ENCODE results near the gene FRMD5. TPM values are rescaled to one million over a fixed set of nuclear protein-coding genes. Genes with fewer than 3 reads are reported as not detected.

Gene FRMD5
- total RNA-seq, 1 donor from 2014 or later = 0.49 TPM

DNA sequence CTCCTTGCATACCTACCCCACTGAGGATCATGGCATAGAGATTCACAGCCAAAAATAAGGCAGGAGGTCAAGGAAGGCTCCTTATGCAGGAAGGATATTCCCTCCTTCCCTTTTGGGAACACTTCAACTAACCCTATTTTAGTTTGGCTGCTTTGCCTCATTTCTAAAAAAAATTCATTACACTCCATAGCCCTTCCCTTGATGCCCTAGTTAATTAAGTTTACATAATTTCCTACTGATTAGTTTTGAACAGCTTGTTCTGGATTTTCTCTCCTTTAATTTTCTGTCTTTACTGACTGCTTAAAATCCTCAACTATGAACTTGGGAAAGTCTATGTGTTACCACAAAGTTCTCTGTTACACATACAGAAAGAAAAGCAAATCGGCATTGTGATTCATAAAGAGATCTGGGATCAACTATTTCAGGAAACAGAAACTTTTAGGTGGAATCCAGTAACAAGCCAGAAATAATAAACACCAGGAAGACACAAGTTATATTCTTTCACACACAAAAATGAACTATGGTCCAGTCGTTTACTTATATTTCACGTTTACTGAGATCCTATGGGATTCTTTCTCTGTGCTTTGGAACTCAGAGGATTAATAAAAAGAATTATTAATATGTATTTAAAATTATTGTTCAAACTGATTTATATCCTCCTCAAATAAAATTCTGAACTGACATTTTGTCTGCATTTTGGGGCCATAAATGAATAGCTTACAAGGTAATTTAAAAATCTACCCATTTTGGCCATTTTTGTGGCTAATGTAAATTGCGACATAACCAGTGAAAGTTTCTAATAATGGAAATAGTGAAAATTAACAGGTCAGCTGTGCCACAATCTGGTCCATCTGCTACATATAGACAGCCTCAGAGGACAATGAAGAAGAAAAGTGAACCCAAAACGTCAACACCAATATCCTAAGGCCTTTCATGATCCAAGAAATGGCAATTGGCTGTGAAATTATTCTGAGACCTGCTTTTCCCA, 113.8 kb downstream of the FRMD5 start:
- Histone ChIP-seq H3K27me3 (no peaks in the 10 kb centered on the region), H3K4me1 (no peaks in the 10 kb centered on the region), H3K4me3 (no peak overlapping the region), H3K36me3 (no peaks in the 10 kb centered on the region), H3K9me3 (no peaks in the 10 kb centered on the region), H3K27ac (no peak overlapping the region)
- TF ChIP-seq POLR2A (IDR thresholded peaks at IDR 0.05) = no peak
- TF ChIP-seq POLR2AphosphoS5 (IDR thresholded peaks at IDR 0.05; ENCODE audit: insufficient read depth in 1 of 2, low read depth in 1 of 2) = no peak
- TF ChIP-seq, protein P1, sequence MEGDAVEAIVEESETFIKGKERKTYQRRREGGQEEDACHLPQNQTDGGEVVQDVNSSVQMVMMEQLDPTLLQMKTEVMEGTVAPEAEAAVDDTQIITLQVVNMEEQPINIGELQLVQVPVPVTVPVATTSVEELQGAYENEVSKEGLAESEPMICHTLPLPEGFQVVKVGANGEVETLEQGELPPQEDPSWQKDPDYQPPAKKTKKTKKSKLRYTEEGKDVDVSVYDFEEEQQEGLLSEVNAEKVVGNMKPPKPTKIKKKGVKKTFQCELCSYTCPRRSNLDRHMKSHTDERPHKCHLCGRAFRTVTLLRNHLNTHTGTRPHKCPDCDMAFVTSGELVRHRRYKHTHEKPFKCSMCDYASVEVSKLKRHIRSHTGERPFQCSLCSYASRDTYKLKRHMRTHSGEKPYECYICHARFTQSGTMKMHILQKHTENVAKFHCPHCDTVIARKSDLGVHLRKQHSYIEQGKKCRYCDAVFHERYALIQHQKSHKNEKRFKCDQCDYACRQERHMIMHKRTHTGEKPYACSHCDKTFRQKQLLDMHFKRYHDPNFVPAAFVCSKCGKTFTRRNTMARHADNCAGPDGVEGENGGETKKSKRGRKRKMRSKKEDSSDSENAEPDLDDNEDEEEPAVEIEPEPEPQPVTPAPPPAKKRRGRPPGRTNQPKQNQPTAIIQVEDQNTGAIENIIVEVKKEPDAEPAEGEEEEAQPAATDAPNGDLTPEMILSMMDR (IDR thresholded peaks at IDR 0.05) = no peak
- no peak for DNase-seq (ENCODE audit: extremely low spot score in 2 of 2)
- intact Hi-C loops (cut with DNase I) = no loop called here

DNA sequence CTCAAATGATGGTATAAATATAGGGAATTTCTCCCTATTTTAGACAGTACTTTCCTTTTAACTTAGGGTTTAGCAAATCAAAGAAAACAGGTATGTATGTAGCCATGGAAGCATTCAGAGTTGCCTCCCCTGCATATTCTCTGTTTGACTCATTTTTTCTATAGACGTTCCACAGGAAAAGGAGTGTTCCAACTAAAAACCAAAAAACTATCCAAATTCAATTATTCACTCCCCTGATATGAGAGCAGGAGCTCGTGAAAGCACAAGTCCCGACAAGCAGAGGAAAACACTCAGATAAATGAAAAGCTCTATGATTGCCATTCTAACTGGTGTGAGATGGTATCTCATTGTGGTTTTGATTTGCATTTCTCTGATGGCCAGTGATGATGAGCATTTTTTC, 119.5 kb downstream of the FRMD5 start:
- Histone ChIP-seq H3K9me3 (no peaks in the 10 kb centered on the region), H3K27me3 (no peaks in the 10 kb centered on the region), H3K36me3 (no peaks in the 10 kb centered on the region), H3K4me1 (no peaks in the 10 kb centered on the region), H3K4me3 (no peak overlapping the region), H3K27ac (no peak overlapping the region)
- DNase-seq (ENCODE audit: extremely low spot score in 2 of 2) = no peak
- intact Hi-C loops (cut with DNase I) = no loop called here
- no peak for TF ChIP-seq POLR2AphosphoS5 (IDR thresholded peaks at IDR 0.05; ENCODE audit: insufficient read depth in 1 of 2, low read depth in 1 of 2)
- TF ChIP-seq POLR2A (IDR thresholded peaks at IDR 0.05) = no peak
- TF ChIP-seq, protein P1 (IDR thresholded peaks at IDR 0.05) = no peak

DNA sequence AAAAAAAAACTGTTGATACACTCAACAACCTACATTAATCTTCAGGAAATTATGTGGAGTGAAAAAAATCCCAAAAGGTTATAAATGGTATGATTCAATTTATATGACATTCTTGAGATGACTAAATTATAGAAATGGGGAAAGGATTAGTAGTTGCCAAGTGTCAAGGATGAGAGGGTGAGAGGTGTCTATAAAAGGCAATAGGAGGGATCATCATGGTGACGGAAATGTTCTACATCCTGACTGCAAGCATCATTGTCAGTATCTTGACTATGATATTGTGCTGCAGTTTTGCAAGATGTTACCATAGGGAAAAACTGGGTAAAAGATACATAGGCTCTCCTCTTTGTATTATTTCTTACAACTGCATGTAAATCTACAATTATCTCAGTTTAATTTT, 125.6 kb downstream of the FRMD5 start:
- H3K4me3 ChIP-seq = no peak overlapping the region
- intact Hi-C loops (cut with DNase I) = no loop called here

DNA sequence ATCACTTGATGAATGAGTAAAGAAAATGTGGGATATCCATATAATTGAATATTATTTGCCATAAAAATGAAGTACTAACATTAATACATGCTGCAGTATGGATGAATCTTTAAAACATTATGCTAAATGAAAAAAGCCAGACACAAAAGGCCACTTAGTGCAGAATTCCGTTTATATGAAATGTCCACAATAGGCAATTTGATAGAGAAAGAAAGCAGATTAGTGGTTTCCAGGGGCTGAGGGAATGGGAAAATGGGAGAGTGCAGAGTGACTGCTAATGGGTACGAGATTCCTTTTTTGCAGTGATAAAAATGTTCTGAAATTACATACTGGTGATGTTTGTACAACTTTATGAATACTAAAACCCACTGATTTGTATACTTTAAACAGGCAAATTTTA, 126.7 kb downstream of the FRMD5 start:
- intact Hi-C loops (cut with DNase I) = no loop called here
- no peak overlapping the region for H3K4me3 ChIP-seq
- no peaks in the 10 kb centered on the region for H3K27me3 ChIP-seq
- TF ChIP-seq POLR2AphosphoS5 (IDR thresholded peaks at IDR 0.05; ENCODE audit: insufficient read depth in 1 of 2, low read depth in 1 of 2) (no peak), POLR2A (IDR thresholded peaks at IDR 0.05) (no peak)
- TF ChIP-seq, protein P1 (IDR thresholded peaks at IDR 0.05) = no peak
- no peak overlapping the region for H3K27ac ChIP-seq
- no peak for DNase-seq (ENCODE audit: extremely low spot score in 2 of 2)
- no peaks in the 10 kb centered on the region for H3K36me3 ChIP-seq
- H3K9me3 ChIP-seq = no peaks in the 10 kb centered on the region
- H3K4me1 ChIP-seq = no peaks in the 10 kb centered on the region

More for the DNA sequence above, 125.6 kb downstream of the FRMD5 start:
- no peaks in the 10 kb centered on the region for H3K4me1 ChIP-seq
- no peak overlapping the region for H3K27ac ChIP-seq
- no peak for TF ChIP-seq POLR2AphosphoS5 (IDR thresholded peaks at IDR 0.05; ENCODE audit: insufficient read depth in 1 of 2, low read depth in 1 of 2)
- TF ChIP-seq, protein P1 (IDR thresholded peaks at IDR 0.05) = no peak
- TF ChIP-seq POLR2A (IDR thresholded peaks at IDR 0.05) = no peak
- H3K9me3 ChIP-seq = no peaks in the 10 kb centered on the region
- no peaks in the 10 kb centered on the region for H3K27me3 ChIP-seq
- no peaks in the 10 kb centered on the region for H3K36me3 ChIP-seq
- DNase-seq (ENCODE audit: extremely low spot score in 2 of 2) = no peak
